ENCODE data around the gene CMAS.
A peak's percentile ranks its signal among the peaks of the same experiment; 100 is the strongest.
"Not testable (repeated sequence)": the region's sequence is repeated elsewhere in the genome, so short reads cannot be mapped to it uniquely, and the experiment has no call there.

CMAS gene

GRCh38 chr12:22046090-22046967 lies at the start of gene CMAS:
Gene CMAS (plus strand): TSS chr12:22046218. CDS start chr12:22046304, 86 bp downstream.
- DNase-seq: peak; percentile 82

GRCh38 chr12:21998295-21998694 lies 47.7 kb upstream of the CMAS start:
- DNase-seq: no peak

- no peak for DNase-seq
These were observed 47.2 kb upstream of the CMAS start for GRCh38 chr12:21998782-21999181.

GRCh38 chr12:22002430-22002829 lies 43.6 kb upstream of the CMAS start:
- no peak for DNase-seq

- DNase-seq: not testable (repeated sequence)
These were observed 38.2 kb upstream of the CMAS start for GRCh38 chr12:22007794-22008193.

GRCh38 chr12:22008196-22008595 lies 37.8 kb upstream of the CMAS start:
- DNase-seq: no peak

- no peak for DNase-seq
These were observed 31.8 kb upstream of the CMAS start for GRCh38 chr12:22014041-22014782.

- DNase-seq: no peak
These were observed 31.3 kb upstream of the CMAS start for GRCh38 chr12:22014783-22015144.

GRCh38 chr12:22016982-22017381 lies 29.0 kb upstream of the CMAS start:
- no peak for DNase-seq

- DNase-seq: no peak
These were observed 27.2 kb upstream of the CMAS start for GRCh38 chr12:22018860-22019259.

GRCh38 chr12:22023489-22023888 lies 22.5 kb upstream of the CMAS start:
- DNase-seq: not testable (repeated sequence)

GRCh38 chr12:22029491-22029890 lies 16.5 kb upstream of the CMAS start:
- no peak for DNase-seq

GRCh38 chr12:22029991-22030390 lies 16.0 kb upstream of the CMAS start:
- no peak for DNase-seq

GRCh38 chr12:22032732-22033131 lies 13.3 kb upstream of the CMAS start:
- DNase-seq: no peak

GRCh38 chr12:22034709-22035506 lies 11.1 kb upstream of the CMAS start:
- DNase-seq: no peak

- DNase-seq: no peak
These were observed 8.1 kb upstream of the CMAS start for GRCh38 chr12:22037947-22038346.

- no peak for DNase-seq
These were observed 7.3 kb upstream of the CMAS start for GRCh38 chr12:22038734-22039133.

GRCh38 chr12:22039361-22039760 lies 6.7 kb upstream of the CMAS start:
- DNase-seq: no peak

GRCh38 chr12:22042976-22043669 lies 2.9 kb upstream of the CMAS start:
- DNase-seq: no peak

- DNase-seq: no peak
These were observed 2.1 kb upstream of the CMAS start for GRCh38 chr12:22043943-22044342.

GRCh38 chr12:22044391-22044790 lies 1.6 kb upstream of the CMAS start:
- DNase-seq: no peak

GRCh38 chr12:22046968-22047390 lies 961 bp downstream of the CMAS start:
- no peak for DNase-seq

- no peak for DNase-seq
These were observed 1.5 kb downstream of the CMAS start for GRCh38 chr12:22047494-22047893.
